ENCODE results near the gene DAP3. TPM values are rescaled to one million over a fixed set of nuclear protein-coding genes. Genes with fewer than 3 reads are reported as not detected.
"Not testable (repeated sequence)": the region's sequence is repeated elsewhere in the genome, so short reads cannot be mapped to it uniquely, and the experiment has no call there.

DAP3 gene
- total RNA-seq, 1 experiment from 2014 or later = 148 TPM

DNA sequence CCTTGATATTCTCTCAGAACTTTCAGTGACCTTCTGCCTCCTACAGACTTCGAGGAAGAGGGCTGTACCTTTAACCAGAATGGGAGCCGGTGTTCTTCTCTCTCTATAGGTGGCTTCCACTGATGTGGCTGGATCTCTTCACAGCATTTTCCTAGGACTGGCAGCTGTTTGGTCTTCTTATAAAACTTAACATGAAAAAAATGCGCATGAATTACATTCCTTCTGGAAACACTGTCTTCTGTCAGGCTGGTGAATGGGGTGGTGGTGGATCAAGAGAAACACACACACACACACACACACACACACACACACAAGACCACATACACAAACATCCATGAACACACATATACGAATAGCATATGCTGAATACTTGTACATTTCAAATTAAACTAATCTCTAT, 27.7 kb upstream of the DAP3 start:
- H4K20me1 ChIP-seq (ENCODE audit: insufficient read depth); H3K9ac ChIP-seq (ENCODE audit: low read length); POLR2A ChIA-PET; H3K4me1 ChIP-seq (ENCODE audit: control insufficient read depth in 1 of 2, insufficient read depth in 2 of 2, low read length in 2 of 2); H2AFZ ChIP-seq (ENCODE audit: low read depth, low read length, poor library complexity, severe bottlenecking); ATAC-seq; DNase-seq (ENCODE audit: low read depth, low spot score); BruUV-seq (replicated peaks); H3K79me2 ChIP-seq (ENCODE audit: insufficient read depth, low read length); intact Hi-C loops (cut with micrococcal nuclease); H3K27me3 ChIP-seq (ENCODE audit: insufficient read depth, low read length); H3K27ac ChIP-seq (ENCODE audit: low read depth, low read length); CTCF ChIA-PET; RAD21 ChIA-PET (ENCODE audit: low non-redundant PET in 1 of 2, low total read pairs in 2 of 2, uncharacterized antibody in 2 of 2, unreplicated experiment in 2 of 2); H3K9me3 ChIP-seq (ENCODE audit: control insufficient read depth in 1 of 2, insufficient read depth in 1 of 2, low read depth in 1 of 2, low read length in 2 of 2); H3K4me2 ChIP-seq (ENCODE audit: low read length); H3K4me3 ChIP-seq (replicated peaks in 1 of 2; ENCODE audit: low read depth in 1 of 2, low read length in 2 of 2); H3K9me2 ChIP-seq (ENCODE audit: insufficient read depth): not testable (repeated sequence)
- H3K36me3 ChIP-seq (ENCODE audit: control insufficient read depth in 1 of 2, insufficient read depth in 2 of 2, low read length in 2 of 2) = peaks cover 26 to 32% of the 10 kb centered on the region in 2 experiments

DNA sequence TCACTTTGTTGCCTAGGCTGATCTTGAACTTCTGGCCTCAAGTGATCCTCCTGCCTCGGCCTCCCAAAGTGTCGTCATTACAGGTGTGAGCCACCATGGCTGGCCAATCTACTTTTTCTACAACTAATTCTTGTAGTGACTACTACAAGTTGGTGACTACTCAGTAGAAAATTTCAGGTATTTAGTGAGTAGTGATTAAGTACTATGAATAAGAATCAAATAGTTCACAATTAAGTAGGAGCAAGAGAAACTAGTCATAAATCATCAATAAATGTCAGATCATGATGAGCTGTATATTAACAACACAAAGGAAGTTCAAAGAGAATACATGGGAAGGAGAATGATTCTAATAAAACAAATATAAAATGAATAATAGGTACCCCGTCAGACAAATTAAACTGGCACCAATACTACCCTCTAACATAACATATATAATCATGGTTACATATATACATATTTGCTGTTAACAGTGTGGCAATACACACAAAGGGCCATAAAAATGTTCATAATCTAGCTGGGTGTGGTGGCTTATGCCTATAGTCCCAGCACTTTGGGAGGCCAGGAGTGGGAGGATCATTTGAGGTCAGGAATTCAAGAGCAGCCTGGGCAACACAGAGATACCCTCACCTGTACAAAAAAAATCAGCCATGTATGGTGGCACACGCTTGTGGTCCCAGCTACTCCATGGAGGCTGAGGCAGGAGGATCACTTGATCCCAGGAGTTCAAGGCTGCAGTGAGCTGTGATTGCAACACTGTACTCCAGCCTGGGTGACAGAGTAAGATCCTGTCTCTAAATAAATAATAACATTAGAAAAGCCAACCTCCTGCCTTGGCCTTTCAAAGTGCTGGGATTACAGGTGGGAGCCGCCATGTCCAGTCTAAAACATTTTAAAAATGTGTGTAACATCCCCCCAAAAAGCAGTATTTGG, 19.4 kb upstream of the DAP3 start:
- no peaks in the 10 kb centered on the region for H3K27me3 ChIP-seq (ENCODE audit: insufficient read depth, low read length)

More for the DNA sequence above, 19.4 kb upstream of the DAP3 start:
- RAD21 ChIA-PET (ENCODE audit: low non-redundant PET in 1 of 2, low total read pairs in 2 of 2, uncharacterized antibody in 2 of 2, unreplicated experiment in 2 of 2) = no interaction called here
- POLR2A ChIA-PET = no interaction called here
- H4K20me1 ChIP-seq (ENCODE audit: insufficient read depth) = no peaks in the 10 kb centered on the region
- H3K4me1 ChIP-seq (ENCODE audit: control insufficient read depth in 1 of 2, insufficient read depth in 2 of 2, low read length in 2 of 2) = no peaks in the 10 kb centered on the region
- intact Hi-C loops (cut with micrococcal nuclease) = no loop called here
- H3K9me2 ChIP-seq (ENCODE audit: insufficient read depth) = no peaks in the 10 kb centered on the region
- peaks cover 38 to 58% of the 10 kb centered on the region in 2 experiments; a peak in 3 of 4 replicates for H3K36me3 ChIP-seq (ENCODE audit: control insufficient read depth in 1 of 2, insufficient read depth in 2 of 2, low read length in 2 of 2)
- CTCF ChIA-PET = no interaction called here
- ATAC-seq = no peak
- no peak overlapping the region for H3K4me2 ChIP-seq (ENCODE audit: low read length)
- no peak for TF ChIP-seq ZFX (IDR thresholded peaks at IDR 0.05)
- TF ChIP-seq EZH2phosphoT487 (IDR thresholded peaks at IDR 0.05; ENCODE audit: borderline replicate concordance) = no peak
- TF ChIP-seq FOSL1 (IDR thresholded peaks at IDR 0.05; ENCODE audit: low read depth) = no peak
- TF ChIP-seq YY1 (IDR thresholded peaks at IDR 0.05; ENCODE audit: extremely low read depth, insufficient replicate concordance, low read depth, low read length) = no peak
- TF ChIP-seq, protein P1, sequence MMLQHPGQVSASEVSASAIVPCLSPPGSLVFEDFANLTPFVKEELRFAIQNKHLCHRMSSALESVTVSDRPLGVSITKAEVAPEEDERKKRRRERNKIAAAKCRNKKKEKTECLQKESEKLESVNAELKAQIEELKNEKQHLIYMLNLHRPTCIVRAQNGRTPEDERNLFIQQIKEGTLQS (IDR thresholded peaks at IDR 0.05) = no peak
- TF ChIP-seq RAD21 (IDR thresholded peaks at IDR 0.05; ENCODE audit: low read depth) = no peak
- TF ChIP-seq, protein P2, sequence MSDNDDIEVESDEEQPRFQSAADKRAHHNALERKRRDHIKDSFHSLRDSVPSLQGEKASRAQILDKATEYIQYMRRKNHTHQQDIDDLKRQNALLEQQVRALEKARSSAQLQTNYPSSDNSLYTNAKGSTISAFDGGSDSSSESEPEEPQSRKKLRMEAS (IDR thresholded peaks at IDR 0.05) = no peak
- TF ChIP-seq POLR2A (IDR thresholded peaks at IDR 0.05; ENCODE audit: borderline replicate concordance, extremely low read depth, insufficient read depth, insufficient read length) = no peak
- TF ChIP-seq CBX3 (IDR thresholded peaks at IDR 0.05; ENCODE audit: low read depth) = no peak
- TF ChIP-seq SIN3A (IDR thresholded peaks at IDR 0.05; ENCODE audit: low read depth) = no peak
- TF ChIP-seq SRF (IDR thresholded peaks at IDR 0.05; ENCODE audit: low read depth) = no peak
- TF ChIP-seq, protein P3, sequence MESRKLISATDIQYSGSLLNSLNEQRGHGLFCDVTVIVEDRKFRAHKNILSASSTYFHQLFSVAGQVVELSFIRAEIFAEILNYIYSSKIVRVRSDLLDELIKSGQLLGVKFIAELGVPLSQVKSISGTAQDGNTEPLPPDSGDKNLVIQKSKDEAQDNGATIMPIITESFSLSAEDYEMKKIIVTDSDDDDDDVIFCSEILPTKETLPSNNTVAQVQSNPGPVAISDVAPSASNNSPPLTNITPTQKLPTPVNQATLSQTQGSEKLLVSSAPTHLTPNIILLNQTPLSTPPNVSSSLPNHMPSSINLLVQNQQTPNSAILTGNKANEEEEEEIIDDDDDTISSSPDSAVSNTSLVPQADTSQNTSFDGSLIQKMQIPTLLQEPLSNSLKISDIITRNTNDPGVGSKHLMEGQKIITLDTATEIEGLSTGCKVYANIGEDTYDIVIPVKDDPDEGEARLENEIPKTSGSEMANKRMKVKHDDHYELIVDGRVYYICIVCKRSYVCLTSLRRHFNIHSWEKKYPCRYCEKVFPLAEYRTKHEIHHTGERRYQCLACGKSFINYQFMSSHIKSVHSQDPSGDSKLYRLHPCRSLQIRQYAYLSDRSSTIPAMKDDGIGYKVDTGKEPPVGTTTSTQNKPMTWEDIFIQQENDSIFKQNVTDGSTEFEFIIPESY (IDR thresholded peaks at IDR 0.05; ENCODE audit: extremely low read depth, insufficient replicate concordance, low read length) = no peak
- no TSS peak for BruUV-seq (replicated peaks)
- no peak overlapping the region for H3K9ac ChIP-seq (ENCODE audit: low read length)
- no peak overlapping the region for H3K27ac ChIP-seq (ENCODE audit: low read depth, low read length)
- H3K79me2 ChIP-seq (ENCODE audit: insufficient read depth, low read length) = peaks cover 3% of the 10 kb centered on the region; the same call in 1 of the 2 replicates
- no peaks in the 10 kb centered on the region for H3K9me3 ChIP-seq (ENCODE audit: control insufficient read depth in 1 of 2, insufficient read depth in 1 of 2, low read depth in 1 of 2, low read length in 2 of 2)
- no peak for DNase-seq (ENCODE audit: low read depth, low spot score)
- no peak overlapping the region for H3K4me3 ChIP-seq (replicated peaks in 1 of 2; ENCODE audit: low read depth in 1 of 2, low read length in 2 of 2)
- no peak overlapping the region for H2AFZ ChIP-seq (ENCODE audit: low read depth, low read length, poor library complexity, severe bottlenecking)

All from HCT116 (cell line).